RWPE1 (cell line): Measurements from ENCODE around the gene CREB5.

Experiments used
- CTCF ChIA-PET: fragments of 350-600 bp; sonication (Branson Sonifier 250); formaldehyde crosslinking; extraction: SDS; loops from one replicate; lab custom pipeline; 2021; lab: Yijun Ruan, JAX
- POLR2A ChIA-PET: fragments of 400-600 bp; formaldehyde crosslinking; extraction: SDS; loops from one replicate; lab custom pipeline; 2020; ENCODE audit warnings: antibody characterized with exemption; ENCODE audit not compliant: low non-redundant PET; lab: Yijun Ruan, JAX
- DNase-seq: peaks from one replicate; pipeline ENCODE4 v3.0.0; 2012; ENCODE audit warnings: low spot score
- H3K27ac ChIP-seq: fragments of 450-650 bp; 2 replicates; pipeline ENCODE4 v1.5.1; 2017
- CTCF ChIP-seq: fragments of 450-650 bp; conservative IDR thresholded peaks from 2 replicates; pipeline ENCODE4 v1.5.1; 2017; ENCODE audit warnings: low read depth, mild to moderate bottlenecking

Gene CREB5

GRCh38 chr7:28434510-28434909 lies 22.2 kb downstream of the CREB5 start:
- H3K27ac ChIP-seq: no peak overlapping the region
- no peak for TF ChIP-seq CTCF
- no peak for DNase-seq
- ChIA-PET CTCF (no interaction called here), POLR2A (no interaction called here)

GRCh38 chr7:28435152-28435551 lies 22.8 kb downstream of the CREB5 start:
- no peak for DNase-seq
- TF ChIP-seq CTCF: no peak
- H3K27ac ChIP-seq: no peak overlapping the region
- ChIA-PET POLR2A (no interaction called here), CTCF (no interaction called here)

GRCh38 chr7:28435732-28436378 lies 23.5 kb downstream of the CREB5 start:
- ChIA-PET CTCF (no interaction called here), POLR2A (no interaction called here)
- DNase-seq: no peak
- no peak overlapping the region for H3K27ac ChIP-seq
- TF ChIP-seq CTCF: no peak

- DNase-seq: no peak
- ChIA-PET CTCF (no interaction called here), POLR2A (no interaction called here)
- TF ChIP-seq CTCF: no peak
- H3K27ac ChIP-seq: no peak overlapping the region
Observed at GRCh38 chr7:28440055-28440601, 27.8 kb downstream of the CREB5 start.

GRCh38 chr7:28442540-28443420 lies 30.5 kb downstream of the CREB5 start:
- H3K27ac ChIP-seq: no peak overlapping the region
- TF ChIP-seq CTCF: no peak
- CTCF ChIA-PET: no interaction called here
- POLR2A ChIA-PET: no interaction called here
- no peak for DNase-seq

- no peak for TF ChIP-seq CTCF
- ChIA-PET CTCF (no interaction called here), POLR2A (no interaction called here)
Observed at GRCh38 chr7:28446131-28446530, 33.8 kb downstream of the CREB5 start.

More at GRCh38 chr7:28446131-28446530, 33.8 kb downstream of the CREB5 start:
- DNase-seq: no peak
- H3K27ac ChIP-seq: no peak overlapping the region
